Upper lobe of right lung (tissue), 1 donor: Measurements from ENCODE around the gene ALG6. TPM values are rescaled to one million over a fixed set of nuclear protein-coding genes. Genes with fewer than 3 reads are reported as not detected.

Experiments used
- ATAC-seq: fragments of 200-7000 bp; cut with Tn5 transposase; one replicate; pipeline ENCODE4 v1.9.1; 2020; ENCODE audit warnings: mild to moderate bottlenecking, moderate library complexity
- DNase-seq: peaks from one replicate; pipeline ENCODE4 v3.0.0-alpha.2; 2020
- H3K27ac ChIP-seq: fragments of 200-600 bp; one replicate; pipeline ENCODE4 v1.8.0; 2022
- H3K27me3 ChIP-seq: fragments of 200-600 bp; one replicate; pipeline ENCODE4 v1.8.0; 2022; ENCODE audit warnings: mild to moderate bottlenecking
- H3K36me3 ChIP-seq: fragments of 200-600 bp; one replicate; pipeline ENCODE4 v1.8.0; 2022
- H3K4me1 ChIP-seq: fragments of 200-600 bp; one replicate; pipeline ENCODE4 v1.8.0; 2022
- H3K4me3 ChIP-seq: fragments of 200-600 bp; one replicate; pipeline ENCODE4 v1.8.0; 2022; ENCODE audit warnings: mild to moderate bottlenecking
- H3K9me3 ChIP-seq: fragments of 200-600 bp; one replicate; pipeline ENCODE4 v1.8.0; 2022
- CTCF ChIP-seq: fragments of 200-600 bp; IDR thresholded peaks from one replicate; pipeline ENCODE4 v1.8.0; 2022; ENCODE audit warnings: antibody characterized with exemption
- intact Hi-C: fragments of 100-400 bp; cut with DNase I; formaldehyde crosslinking; loops from one replicate; pipeline ENCODE4 v1.11.0; 2022
- microRNA-seq: library from miRNA; unstranded; fragments of <30 nt; microRNA quantifications from one replicate; pipeline ENCODE4 v1.2.0, GENCODE V29; 2020; ENCODE audit warnings: borderline microRNAs expressed
- total RNA-seq: library from RNA; stranded (reverse); fragmentation: NEBNext Ultra II Directional; extraction: Animal tissue kit (Norgen Biotek cat#: 25700); gene quantifications from one replicate; pipeline ENCODE4 v1.2.1, GENCODE V29; 2021
- donor health status: DM: no; HTN: yes; CAD: no; lungs with severe emphysema.

The ALG6 gene
- total RNA-seq, 1 donor from 2014 or later = 9.1 TPM

DNA sequence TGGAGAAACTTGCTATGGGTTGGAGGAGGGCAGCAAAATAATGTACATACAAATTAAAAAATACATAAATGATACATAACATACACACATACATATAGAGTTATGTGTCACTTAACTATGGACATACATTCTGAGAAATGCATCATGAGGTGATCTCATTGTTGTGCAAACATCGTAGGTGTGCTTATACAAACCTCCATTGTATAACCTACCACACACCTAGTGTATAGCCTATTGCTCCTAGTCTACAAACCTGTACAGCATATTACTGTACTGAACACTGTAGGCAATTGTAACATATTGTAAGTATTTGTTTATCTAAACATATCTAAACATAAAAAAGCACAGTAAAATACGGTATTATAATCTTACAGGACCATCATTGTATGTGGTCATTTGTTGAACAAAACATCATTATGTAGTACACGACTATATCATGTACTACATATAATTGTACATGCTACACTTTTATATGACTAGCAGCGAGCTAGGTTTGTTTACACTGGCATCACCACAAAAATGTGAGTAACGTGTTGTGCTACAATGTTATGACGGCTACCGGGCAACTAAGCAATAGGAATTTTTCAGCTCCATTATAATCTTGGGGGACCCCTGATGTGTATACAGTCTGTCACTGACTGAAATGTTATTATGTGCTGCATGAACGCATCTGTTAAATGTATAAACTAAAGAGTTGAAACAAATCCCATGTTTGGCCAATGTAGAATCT lies 120.1 kb downstream of the ALG6 start:
- ATAC-seq (peak; percentile 57), DNase-seq (no peak)
- intact Hi-C loops = no loop called here
- TF ChIP-seq CTCF = no peak
- no peaks in the 10 kb centered on the region for H3K9me3 ChIP-seq
- H3K4me3 ChIP-seq = no peak overlapping the region
- no peaks in the 10 kb centered on the region for H3K36me3 ChIP-seq
- no peaks in the 10 kb centered on the region for H3K27me3 ChIP-seq
- no peak overlapping the region for H3K27ac ChIP-seq
- H3K4me1 ChIP-seq = no peaks in the 10 kb centered on the region

Small RNA genes within 50 kb of the gene (microRNA-seq; reads per million reads assigned to microRNA genes)
- not detected for gene MIR6068

Other genes with a start within 250 kb of the ALG6 start
- gene FOXD3, start 45.1 kb upstream of the ALG6 start, total RNA-seq = not detected
- 18.5 TPM for gene ITGB3BP, start 155.6 kb downstream of the ALG6 start, total RNA-seq
- gene EFCAB7, start 155.9 kb downstream of the ALG6 start, total RNA-seq = 6.0 TPM
- gene PGM1, start 225.8 kb downstream of the ALG6 start, total RNA-seq = 53.9 TPM